Measurements from ENCODE around the gene DEPDC5. TPM values are rescaled to one million over a fixed set of nuclear protein-coding genes. Genes with fewer than 3 reads are reported as not detected.
"Not testable (repeated sequence)": the region's sequence is repeated elsewhere in the genome, so short reads cannot be mapped to it uniquely, and the experiment has no call there.

DEPDC5 gene
- total and polyA plus RNA-seq, 4 experiments from 2014 or later = 3.9 to 54.4 (median 32.0) TPM

DNA sequence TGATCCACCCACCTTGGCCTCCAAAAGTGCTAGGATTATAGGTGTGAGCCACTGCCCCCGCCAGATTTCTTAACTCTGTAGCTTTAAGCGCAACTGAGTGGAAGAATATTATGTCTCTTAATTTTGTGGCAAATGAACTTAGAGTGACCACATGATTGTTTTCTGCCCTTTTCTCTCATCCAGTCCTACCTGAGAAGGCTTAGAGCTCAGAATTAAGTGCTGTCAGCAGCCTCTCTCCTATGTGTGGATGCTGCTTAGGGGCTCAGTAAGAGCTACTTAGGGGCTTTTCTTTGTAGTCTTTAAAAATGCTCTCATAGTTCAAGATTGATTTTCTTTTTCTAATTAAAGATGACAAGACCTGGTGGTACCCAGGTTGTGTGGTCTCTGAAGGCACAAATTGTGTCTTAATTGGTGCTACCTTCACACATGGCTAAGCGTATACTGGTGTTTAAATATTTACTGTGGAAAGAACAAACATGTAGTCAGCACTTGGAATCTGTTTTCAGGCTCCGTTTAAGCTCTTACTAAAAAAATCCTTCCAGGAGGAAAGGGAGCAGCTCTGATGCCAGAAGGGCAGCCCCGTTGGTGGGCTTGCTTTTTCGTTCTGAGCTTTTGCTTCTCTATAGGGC lies 59.3 kb downstream of the DEPDC5 start:
- CTCF ChIA-PET (ENCODE audit: partially characterized antibody) = no interaction called here
- no peak overlapping the region for H3K4me3 Mint-ChIP-seq

DNA sequence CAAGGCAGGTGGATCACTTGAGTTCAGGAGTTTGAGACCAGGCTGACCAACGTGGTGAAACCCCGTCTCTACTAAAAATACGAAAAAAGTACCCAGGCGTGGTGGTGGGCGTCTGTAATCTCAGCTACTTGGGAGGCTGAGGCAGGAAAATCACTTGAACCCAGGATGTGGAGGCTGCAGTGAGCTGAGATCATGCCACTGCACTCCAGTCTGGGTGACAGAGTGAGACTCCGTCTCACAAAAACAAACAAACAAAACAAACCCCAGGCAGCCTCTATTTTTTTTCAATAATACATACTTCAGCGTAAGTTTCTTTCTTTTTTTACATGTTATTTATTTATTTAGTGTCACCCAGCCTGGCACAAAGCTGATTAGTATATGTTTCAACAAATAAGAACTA lies 60.1 kb downstream of the DEPDC5 start:
- peaks cover 59 to 78% of the 10 kb centered on the region in 2 donors for H3K36me3 Mint-ChIP-seq
- H3K4me3 ChIP-seq (ENCODE audit: low read length in 2 of 2); intact Hi-C loops (cut with micrococcal nuclease); H3K4me1 Mint-ChIP-seq; H3K9me3 Mint-ChIP-seq; CTCF ChIA-PET (ENCODE audit: partially characterized antibody); H3K27me3 ChIP-seq (ENCODE audit: insufficient read depth, low read length); H3K4me1 ChIP-seq (ENCODE audit: insufficient read depth, low read length); H3K27ac ChIP-seq (ENCODE audit: low read depth, low read length); H3K9me3 ChIP-seq (ENCODE audit: control insufficient read depth in 1 of 2, low read length in 2 of 2); H3K27ac Mint-ChIP-seq; DNase-seq; POLR2A ChIA-PET (ENCODE audit: partially characterized antibody); H3K4me3 Mint-ChIP-seq; H3K27me3 Mint-ChIP-seq: not testable (repeated sequence)
- peaks cover 34% of the 10 kb centered on the region for H3K36me3 ChIP-seq (ENCODE audit: insufficient read depth, low read length)

More for the DNA sequence above, 59.3 kb downstream of the DEPDC5 start:
- no peaks in the 10 kb centered on the region for H3K4me1 ChIP-seq (ENCODE audit: insufficient read depth, low read length)
- no peaks in the 10 kb centered on the region for H3K9me3 ChIP-seq (ENCODE audit: control insufficient read depth in 1 of 2, low read length in 2 of 2)
- no peaks in the 10 kb centered on the region for H3K27me3 ChIP-seq (ENCODE audit: insufficient read depth, low read length)
- POLR2A ChIA-PET (ENCODE audit: partially characterized antibody) = no interaction called here
- no peaks in the 10 kb centered on the region for H3K4me1 Mint-ChIP-seq
- no peak overlapping the region for H3K27ac ChIP-seq (ENCODE audit: low read depth, low read length)
- intact Hi-C loops (cut with micrococcal nuclease) = no loop called here
- H3K9me3 Mint-ChIP-seq = no peaks in the 10 kb centered on the region
- H3K36me3 ChIP-seq (ENCODE audit: insufficient read depth, low read length) = peaks cover 26% of the 10 kb centered on the region
- H3K27me3 Mint-ChIP-seq = no peaks in the 10 kb centered on the region
- no peak overlapping the region for H3K27ac Mint-ChIP-seq
- no peak overlapping the region for H3K4me3 ChIP-seq (ENCODE audit: low read length in 2 of 2)
- H3K36me3 Mint-ChIP-seq = peaks cover 51 to 70% of the 10 kb centered on the region in 2 donors
- no peak for DNase-seq

DNA sequence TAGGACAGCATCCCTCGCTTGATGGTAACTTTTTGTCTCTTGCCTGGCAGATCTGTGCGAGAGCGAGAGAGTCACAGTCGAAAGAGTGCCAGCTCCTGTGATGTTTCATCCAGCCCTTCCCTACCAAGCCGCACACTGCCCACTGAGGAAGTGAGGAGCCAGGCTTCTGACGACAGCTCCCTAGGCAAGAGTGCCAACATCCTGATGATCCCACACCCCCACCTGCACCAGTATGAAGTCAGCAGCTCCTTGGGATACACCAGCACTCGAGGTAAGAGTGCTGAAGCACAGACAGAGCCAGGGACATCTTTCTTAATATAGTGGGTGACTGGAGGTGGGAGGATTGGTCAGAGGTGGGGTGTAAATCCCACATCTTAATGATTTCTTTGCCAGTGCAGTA lies 61.1 kb downstream of the DEPDC5 start:
- CTCF ChIA-PET (ENCODE audit: partially characterized antibody) = interaction anchor here (1.1 kb wide), 1 partner anchor 11 kb away, joined by 3 read pairs; no protein-coding TSS in a partner anchor

DNA sequence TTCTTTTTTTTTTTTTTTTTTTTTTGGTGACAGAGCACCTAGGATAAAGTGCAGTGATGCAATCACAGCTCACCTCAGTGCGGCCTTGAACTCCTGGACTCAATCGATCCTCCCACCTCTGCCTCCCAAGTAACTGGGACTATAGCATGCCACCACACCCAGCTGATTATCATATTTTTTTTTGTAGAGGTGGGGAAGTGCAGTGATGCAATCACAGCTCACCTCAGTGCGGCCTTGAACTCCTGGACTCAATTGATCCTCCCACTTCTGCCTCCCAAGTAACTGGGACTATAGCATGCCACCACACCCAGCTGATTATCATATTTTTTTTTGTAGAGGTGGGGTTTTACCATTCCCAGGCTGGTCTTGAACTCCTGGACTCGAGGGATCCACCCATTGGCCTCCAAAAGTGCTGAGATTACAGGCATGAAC lies 61.6 kb downstream of the DEPDC5 start:
- H3K9me3 ChIP-seq (ENCODE audit: control insufficient read depth in 1 of 2, low read length in 2 of 2); H3K27ac ChIP-seq (ENCODE audit: low read depth, low read length); H3K27me3 Mint-ChIP-seq; H3K4me3 ChIP-seq (ENCODE audit: low read length in 2 of 2); H3K4me1 ChIP-seq (ENCODE audit: insufficient read depth, low read length); POLR2A ChIA-PET (ENCODE audit: partially characterized antibody); H3K4me1 Mint-ChIP-seq; intact Hi-C loops (cut with micrococcal nuclease); H3K4me3 Mint-ChIP-seq; H3K27ac Mint-ChIP-seq; H3K9me3 Mint-ChIP-seq; H3K27me3 ChIP-seq (ENCODE audit: insufficient read depth, low read length); DNase-seq: not testable (repeated sequence)
- H3K36me3 ChIP-seq (ENCODE audit: insufficient read depth, low read length) = peaks cover 48% of the 10 kb centered on the region
- CTCF ChIA-PET (ENCODE audit: partially characterized antibody) = interaction anchor here (1.1 to 1.2 kb wide), 2 partner anchors 11 to 155 kb away, joined by 3 to 4 read pairs; no protein-coding TSS in a partner anchor
- H3K36me3 Mint-ChIP-seq = peaks cover 57 to 75% of the 10 kb centered on the region in 2 donors

More for the DNA sequence above, 61.1 kb downstream of the DEPDC5 start:
- H3K4me3 ChIP-seq (ENCODE audit: low read length in 2 of 2) = no peak overlapping the region
- POLR2A ChIA-PET (ENCODE audit: partially characterized antibody) = no interaction called here
- H3K36me3 Mint-ChIP-seq = peaks cover 60 to 78% of the 10 kb centered on the region in 2 donors
- H3K4me1 ChIP-seq (ENCODE audit: insufficient read depth, low read length) = no peaks in the 10 kb centered on the region
- H3K27ac Mint-ChIP-seq = no peak overlapping the region
- intact Hi-C loops (cut with micrococcal nuclease) = no loop called here
- no peak for DNase-seq
- no peaks in the 10 kb centered on the region for H3K4me1 Mint-ChIP-seq
- H3K4me3 Mint-ChIP-seq = no peak overlapping the region
- peaks cover 44% of the 10 kb centered on the region for H3K36me3 ChIP-seq (ENCODE audit: insufficient read depth, low read length)
- H3K9me3 Mint-ChIP-seq = no peaks in the 10 kb centered on the region
- H3K27me3 ChIP-seq (ENCODE audit: insufficient read depth, low read length) = no peaks in the 10 kb centered on the region
- H3K27ac ChIP-seq (ENCODE audit: low read depth, low read length) = no peak overlapping the region
- H3K27me3 Mint-ChIP-seq = no peaks in the 10 kb centered on the region
- no peaks in the 10 kb centered on the region for H3K9me3 ChIP-seq (ENCODE audit: control insufficient read depth in 1 of 2, low read length in 2 of 2)

DNA sequence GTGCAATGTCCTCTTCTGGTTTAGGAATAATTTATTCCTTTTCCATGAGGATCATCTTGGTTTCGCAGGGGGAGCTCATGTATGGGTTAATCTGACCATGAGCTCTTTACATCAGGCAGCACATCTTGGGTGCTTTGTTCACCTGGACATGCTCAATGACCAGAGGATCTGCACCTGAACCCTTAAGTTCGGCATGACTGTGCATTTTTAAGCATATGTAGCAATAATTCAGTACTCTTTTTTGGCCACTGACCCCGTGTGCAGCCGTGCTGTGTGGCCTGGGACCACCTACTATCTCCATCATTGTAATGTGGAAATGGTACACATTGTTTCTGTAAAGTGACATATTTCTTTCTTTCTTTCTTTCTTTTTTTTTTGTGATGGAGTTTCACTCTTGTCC lies 62.9 kb downstream of the DEPDC5 start:
- ChIA-PET CTCF (ENCODE audit: partially characterized antibody) (no interaction called here), POLR2A (ENCODE audit: partially characterized antibody) (no interaction called here)
- Histone ChIP-seq H3K27ac (ENCODE audit: low read depth, low read length) (no peak overlapping the region), H3K27me3 (ENCODE audit: insufficient read depth, low read length) (no peaks in the 10 kb centered on the region), H3K4me3 (ENCODE audit: low read length in 2 of 2) (no peak overlapping the region), H3K36me3 (ENCODE audit: insufficient read depth, low read length) (peaks cover 57% of the 10 kb centered on the region), H3K9me3 (ENCODE audit: control insufficient read depth in 1 of 2, low read length in 2 of 2) (no peaks in the 10 kb centered on the region), H3K4me1 (ENCODE audit: insufficient read depth, low read length) (no peaks in the 10 kb centered on the region)
- Mint-ChIP-seq H3K36me3 (peaks cover 60 to 77% of the 10 kb centered on the region in 2 donors), H3K27me3 (no peaks in the 10 kb centered on the region), H3K9me3 (no peaks in the 10 kb centered on the region), H3K4me3 (no peak overlapping the region), H3K4me1 (no peaks in the 10 kb centered on the region), H3K27ac (no peak overlapping the region)
- intact Hi-C loops (cut with micrococcal nuclease) = no loop called here
- no peak for DNase-seq

DNA sequence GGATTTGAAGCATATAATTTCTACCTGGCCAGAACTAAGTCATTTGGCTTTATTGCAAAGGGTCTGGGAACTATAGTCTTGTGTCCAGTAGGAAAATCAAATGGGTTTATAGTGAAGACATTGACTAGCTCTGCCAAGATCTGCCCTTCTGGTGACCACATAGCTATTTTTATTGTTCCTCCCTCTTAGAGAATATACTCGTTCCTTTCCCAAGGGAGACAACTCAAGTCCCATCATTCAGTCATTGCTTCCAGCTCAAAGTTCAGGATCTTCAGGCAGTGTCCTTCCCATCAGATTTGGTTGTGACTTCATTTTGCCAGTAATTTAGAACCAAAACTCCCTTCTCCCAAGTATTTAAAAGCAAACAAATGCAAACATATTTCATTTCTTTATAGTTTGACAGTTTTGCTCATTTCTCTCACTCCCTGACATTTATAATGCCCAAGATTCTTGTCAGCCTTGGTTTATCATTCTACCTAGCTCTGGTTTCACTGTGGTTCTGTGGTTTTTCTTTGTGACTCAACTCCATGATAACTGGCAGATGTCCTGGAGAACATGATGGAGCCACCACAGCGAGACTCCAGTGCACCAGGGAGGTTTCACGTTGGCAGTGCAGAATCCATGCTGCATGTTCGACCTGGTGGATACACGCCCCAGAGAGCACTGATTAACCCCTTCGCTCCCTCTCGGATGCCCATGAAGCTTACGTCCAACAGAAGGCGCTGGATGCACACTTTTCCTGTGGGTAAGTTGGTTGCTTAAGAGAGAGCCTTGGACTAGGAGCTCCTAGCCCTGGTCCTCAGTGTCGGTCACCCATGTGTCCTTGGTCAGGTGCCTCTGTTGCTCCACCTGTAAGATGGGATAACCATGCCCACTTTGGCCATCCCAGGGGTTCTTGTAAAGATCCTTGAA lies 64.9 kb downstream of the DEPDC5 start:
- DNase-seq = no peak
- H3K27ac ChIP-seq (ENCODE audit: low read depth, low read length) = no peak overlapping the region
- intact Hi-C loops (cut with micrococcal nuclease) = no loop called here
- ChIA-PET POLR2A (ENCODE audit: partially characterized antibody) (no interaction called here), CTCF (ENCODE audit: partially characterized antibody) (interaction anchor here (0.5 kb wide), 1 partner anchor 97 kb away, joined by 5 read pairs; no protein-coding TSS in a partner anchor)
- H3K36me3 ChIP-seq (ENCODE audit: insufficient read depth, low read length) = peaks cover 66% of the 10 kb centered on the region
- H3K4me1 ChIP-seq (ENCODE audit: insufficient read depth, low read length) = no peaks in the 10 kb centered on the region
- Mint-ChIP-seq H3K4me1 (no peaks in the 10 kb centered on the region), H3K4me3 (no peak overlapping the region), H3K9me3 (peaks cover 0 to 2% (median 0%) of the 10 kb centered on the region in 8 donors), H3K27me3 (no peaks in the 10 kb centered on the region), H3K36me3 (peaks cover 72 to 85% of the 10 kb centered on the region in 2 donors), H3K27ac (no peak overlapping the region)
- no peak overlapping the region for H3K4me3 ChIP-seq (ENCODE audit: low read length in 2 of 2)
- H3K9me3 ChIP-seq (ENCODE audit: control insufficient read depth in 1 of 2, low read length in 2 of 2) = no peaks in the 10 kb centered on the region
- H3K27me3 ChIP-seq (ENCODE audit: insufficient read depth, low read length) = no peaks in the 10 kb centered on the region

DNA sequence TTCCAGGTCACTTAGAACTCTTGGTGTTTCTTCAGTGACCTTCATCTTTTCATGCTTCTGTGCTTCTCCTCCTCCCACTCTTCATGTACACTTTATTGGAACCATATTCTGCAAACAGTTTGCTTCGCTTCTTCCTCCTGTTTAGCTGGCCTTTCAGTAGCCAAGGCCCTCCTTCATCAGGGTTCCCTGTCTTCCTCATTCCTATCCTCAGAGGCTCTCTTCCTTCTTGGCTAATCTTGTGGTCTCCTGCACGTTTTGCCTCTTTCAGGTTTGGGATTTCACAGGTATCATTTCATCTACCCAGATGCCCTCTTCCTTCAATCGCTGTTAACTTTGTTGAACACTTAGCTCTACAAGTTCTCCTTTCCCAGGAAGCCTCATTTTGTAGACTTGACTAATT lies 66.8 kb downstream of the DEPDC5 start:
- H3K27ac ChIP-seq (ENCODE audit: low read depth, low read length) = no peak overlapping the region
- no peak for DNase-seq
- H3K36me3 ChIP-seq (ENCODE audit: insufficient read depth, low read length) = peaks cover 57% of the 10 kb centered on the region
- no peaks in the 10 kb centered on the region for H3K27me3 ChIP-seq (ENCODE audit: insufficient read depth, low read length)
- ChIA-PET CTCF (ENCODE audit: partially characterized antibody) (interaction anchor here (0.5 kb wide), 1 partner anchor 134 kb away, joined by 3 read pairs; no protein-coding TSS in a partner anchor), POLR2A (ENCODE audit: partially characterized antibody) (no interaction called here)
- no peak overlapping the region for H3K27ac Mint-ChIP-seq
- H3K9me3 ChIP-seq (ENCODE audit: control insufficient read depth in 1 of 2, low read length in 2 of 2) = no peaks in the 10 kb centered on the region
- intact Hi-C loops (cut with micrococcal nuclease) = no loop called here
- H3K27me3 Mint-ChIP-seq = no peaks in the 10 kb centered on the region
- H3K4me3 Mint-ChIP-seq = no peak overlapping the region
- H3K36me3 Mint-ChIP-seq = peaks cover 69 to 76% of the 10 kb centered on the region in 2 donors
- H3K4me1 ChIP-seq (ENCODE audit: insufficient read depth, low read length) = no peaks in the 10 kb centered on the region
- peaks cover 0 to 2% (median under 1%) of the 10 kb centered on the region in 4 donors for H3K4me1 Mint-ChIP-seq
- H3K9me3 Mint-ChIP-seq = peaks cover 0 to 2% (median 0%) of the 10 kb centered on the region in 8 donors
- H3K4me3 ChIP-seq (ENCODE audit: low read length in 2 of 2) = no peak overlapping the region
